PC-3 (cell line): ENCODE data around the gene ZNF560. TPM values are rescaled to one million over a fixed set of nuclear protein-coding genes. Genes with fewer than 3 reads are reported as not detected.
"Not testable (repeated sequence)": the region's sequence is repeated elsewhere in the genome, so short reads cannot be mapped to it uniquely, and the experiment has no call there.

Experiments
- ATAC-seq: fragments of 200-7000 bp; cut with Tn5 transposase; 2 replicates; pipeline ENCODE4 v1.9.1; 2020; ENCODE audit warnings: mild to moderate bottlenecking, moderate library complexity
- Bru-seq: library from RNA; stranded (reverse); fragments of 400-500 nt; gene quantifications from one replicate; lab custom pipeline; 2021; lab: Mats Ljungman, UMichigan
- BruChase-seq, 2 experiments: library from RNA; stranded (reverse); fragments of 400-500 nt; gene quantifications; one replicate each; lab custom pipeline; 2021; lab: Mats Ljungman, UMichigan
- BruUV-seq: library from RNA; stranded (reverse); fragments of 400-500 nt; replicated peaks from 2 replicates; lab custom pipeline; 2021; lab: Mats Ljungman, UMichigan
- CTCF ChIA-PET: fragments of 300-600 bp; sonication (Branson Sonifier 250); formaldehyde crosslinking; loops from one replicate; lab custom pipeline; 2022; ENCODE audit warnings: antibody characterized with exemption; lab: Charles Lee
- POLR2A ChIA-PET: fragments of 300-600 bp; sonication (Branson Sonifier 250); formaldehyde crosslinking; loops from one replicate; lab custom pipeline; 2022; ENCODE audit warnings: antibody characterized with exemption; ENCODE audit not compliant: unreplicated experiment; lab: Charles Lee
- DNase-seq: peaks from one replicate; pipeline ENCODE4 v3.0.0-alpha.2; 2015
- H2AFZ ChIP-seq: fragments of 300-600 bp; sonication (generic); 2 replicates; pipeline ENCODE4 v1.6.0; 2016; ENCODE audit warnings: antibody characterized with exemption, low read length
- H3F3A ChIP-seq: fragments of 300-600 bp; sonication (generic); one replicate; pipeline ENCODE4 v1.6.0; 2017; ENCODE audit warnings: antibody characterized with exemption, low read length, control low read depth, mild to moderate bottlenecking; ENCODE audit not compliant: unreplicated experiment
- H3K27ac ChIP-seq: fragments of 300-600 bp; sonication (generic); 2 replicates; pipeline ENCODE4 v1.5.1; 2016; ENCODE audit warnings: mild to moderate bottlenecking, low read length
- H3K27me3 ChIP-seq: fragments of 300-600 bp; sonication (generic); 2 replicates; pipeline ENCODE4 v1.6.1; 2016; ENCODE audit warnings: low read length, mixed read lengths
- H3K36me3 ChIP-seq: fragments of 300-600 bp; sonication (generic); 2 replicates; pipeline ENCODE4 v1.6.1; 2016; ENCODE audit warnings: low read depth, mixed run types, low read length, mixed read lengths
- H3K4me1 ChIP-seq: fragments of 300-600 bp; sonication (generic); 2 replicates; pipeline ENCODE4 v1.5.1; 2016; ENCODE audit warnings: low read length; ENCODE audit not compliant: insufficient read depth
- H3K4me2 ChIP-seq: fragments of 300-600 bp; sonication (generic); 2 replicates; pipeline ENCODE4 v1.6.0; 2016; ENCODE audit warnings: low read length
- H3K4me3 ChIP-seq: fragments of 300-600 bp; sonication (generic); 2 replicates; pipeline ENCODE4 v1.5.1; 2016; ENCODE audit warnings: mild to moderate bottlenecking, low read length, mixed read lengths
- H3K79me2 ChIP-seq: fragments of 300-600 bp; sonication (generic); 2 replicates; pipeline ENCODE4 v1.6.1; 2017; ENCODE audit warnings: low read length, mixed read lengths
- H3K9ac ChIP-seq: fragments of 300-600 bp; sonication (generic); 2 replicates; pipeline ENCODE4 v1.6.0; 2016; ENCODE audit warnings: mild to moderate bottlenecking, low read length
- H3K9me2 ChIP-seq: fragments of 300-600 bp; sonication (generic); replicated peaks from 2 replicates; pipeline ENCODE4 v1.6.1; 2016; ENCODE audit warnings: mixed run types, low read length, mixed read lengths
- H3K9me3 ChIP-seq: fragments of 300-600 bp; sonication (generic); 2 replicates; pipeline ENCODE4 v1.6.1; 2016; ENCODE audit warnings: low read length, mixed read lengths
- H4K20me1 ChIP-seq: fragments of 300-600 bp; sonication (generic); 2 replicates; pipeline ENCODE4 v1.6.1; 2016; ENCODE audit warnings: low read length, mixed read lengths
- CTCF ChIP-seq: fragments of 300-600 bp; sonication (generic); conservative IDR thresholded peaks from 2 replicates; pipeline ENCODE4 v1.5.1; 2017; ENCODE audit warnings: antibody characterized with exemption, low read depth, mild to moderate bottlenecking, low read length
- EZH2 ChIP-seq: fragments of 300-600 bp; sonication (generic); IDR thresholded peaks from one replicate; pipeline ENCODE4 v1.6.1; 2017; ENCODE audit warnings: antibody characterized with exemption, mild to moderate bottlenecking, low read length; ENCODE audit not compliant: unreplicated experiment
- EZH2phosphoT487 ChIP-seq: fragments of 300-600 bp; sonication (generic); IDR thresholded peaks from 2 replicates; pipeline ENCODE4 v1.6.1; 2018; ENCODE audit warnings: mild to moderate bottlenecking, antibody characterized with exemption, low read length, borderline replicate concordance
- intact Hi-C: fragments of 100-400 bp; cut with micrococcal nuclease; formaldehyde crosslinking; loops from 2 replicates; pipeline ENCODE4 v1.9.0; 2023
- long read RNA-seq: library from polyadenylated mRNA; unstranded; transcript quantifications from one replicate; pipeline ENCODE4 v2.0.0, GENCODE V29; 2021; ENCODE audit not compliant: unreplicated experiment
- total RNA-seq: library from RNA; depleted of rRNA; stranded (reverse); fragments of >200 nt; gene quantifications from 2 replicates; pipeline ENCODE4 v1.2.3, GENCODE V29; 2014; rRNA removed

Gene ZNF560
- not detected in 2 replicates for total RNA-seq
- percentile 10 among the genes with signal in this experiment for Bru-seq, nascent RNA
- percentile 14 among the genes with signal in this experiment for BruChase-seq, experiment 1, labeled RNA remaining after a 6-hour chase
- BruChase-seq, experiment 2, labeled RNA remaining after a 2-hour chase = percentile 18 among the genes with signal in this experiment
- long read RNA-seq = 0 reads

- H4K20me1 ChIP-seq = no peaks in the 10 kb centered on the region
- no peaks in the 10 kb centered on the region for H3K4me1 ChIP-seq
- no peaks in the 10 kb centered on the region for H3F3A ChIP-seq
- no peak within 1 kb of the TSS for H3K9ac ChIP-seq
- peaks cover 34% of the 10 kb centered on the region for H3K9me3 ChIP-seq
- no peak within 1 kb of the TSS for H3K27ac ChIP-seq
- intact Hi-C loops = no loop called here
- TF ChIP-seq CTCF (no peak), EZH2 (no peak), EZH2phosphoT487 (no peak)
- H3K4me2 ChIP-seq = no peak within 1 kb of the TSS
- H2AFZ ChIP-seq = no peak within 1 kb of the TSS
- no peaks in the 10 kb centered on the region for H3K27me3 ChIP-seq
- POLR2A ChIA-PET = no interaction called here
- H3K36me3 ChIP-seq = no peaks in the 10 kb centered on the region
- ATAC-seq (no peak), DNase-seq (no peak)
- H3K4me3 ChIP-seq = no peak within 1 kb of the TSS
- no TSS peak for BruUV-seq
- CTCF ChIA-PET = no interaction called here
- H3K79me2 ChIP-seq = no peaks in the 10 kb centered on the region
- no peaks in the 10 kb centered on the region for H3K9me2 ChIP-seq
These were observed at the start of gene ZNF560 for GRCh38 chr19:9498183-9498902. TSS of gene ZNF560 (minus strand) at chr19:9498616. CDS start at chr19:9475313, 23,303 bp downstream.

GRCh38 chr19:9547870-9548269, 49.5 kb upstream of the ZNF560 start:
- BruUV-seq = no TSS peak
- TF ChIP-seq EZH2phosphoT487 (no peak), CTCF (no peak), EZH2 (no peak)

GRCh38 chr19:9541281-9541680, 42.9 kb upstream of the ZNF560 start:
- H3F3A ChIP-seq, H3K4me2 ChIP-seq, DNase-seq, BruUV-seq, H3K36me3 ChIP-seq, H4K20me1 ChIP-seq, H2AFZ ChIP-seq, intact Hi-C loops, H3K27me3 ChIP-seq, H3K9me2 ChIP-seq, H3K9ac ChIP-seq, H3K4me1 ChIP-seq, H3K4me3 ChIP-seq, POLR2A ChIA-PET, H3K27ac ChIP-seq, CTCF ChIA-PET, ATAC-seq: not testable (repeated sequence)
- Histone ChIP-seq H3K9me3 (peaks cover 13% of the 10 kb centered on the region; the same call in 1 of the 2 replicates), H3K79me2 (peaks cover 19% of the 10 kb centered on the region)

More at GRCh38 chr19:9547870-9548269, 49.5 kb upstream of the ZNF560 start:
- Histone ChIP-seq H3K27me3 (no peaks in the 10 kb centered on the region), H3F3A (no peaks in the 10 kb centered on the region), H4K20me1 (no peaks in the 10 kb centered on the region), H3K4me2 (no peak overlapping the region), H3K9me3 (peaks cover 19% of the 10 kb centered on the region; the same call in 1 of the 2 replicates), H2AFZ (no peak overlapping the region), H3K9ac (no peak overlapping the region), H3K27ac (no peak overlapping the region), H3K36me3 (peaks cover 15% of the 10 kb centered on the region; the same call in 1 of the 2 replicates), H3K9me2 (no peaks in the 10 kb centered on the region), H3K4me1 (no peaks in the 10 kb centered on the region), H3K79me2 (no peaks in the 10 kb centered on the region), H3K4me3 (no peak overlapping the region)
- no peak for ATAC-seq
- intact Hi-C loops = no loop called here
- POLR2A ChIA-PET = no interaction called here
- CTCF ChIA-PET = no interaction called here
- no peak for DNase-seq

GRCh38 chr19:9539921-9540320, 41.5 kb upstream of the ZNF560 start:
- H3K36me3 ChIP-seq = peaks cover 19% of the 10 kb centered on the region
- POLR2A ChIA-PET, ATAC-seq, H3F3A ChIP-seq, BruUV-seq, H3K4me3 ChIP-seq, H4K20me1 ChIP-seq, CTCF ChIA-PET, H3K27me3 ChIP-seq, H3K4me1 ChIP-seq, intact Hi-C loops, H3K4me2 ChIP-seq, H2AFZ ChIP-seq, H3K9me2 ChIP-seq, H3K27ac ChIP-seq, H3K9ac ChIP-seq: not testable (repeated sequence)
- peaks cover 13% of the 10 kb centered on the region; the same call in 1 of the 2 replicates for H3K9me3 ChIP-seq
- H3K79me2 ChIP-seq = peaks cover 22% of the 10 kb centered on the region
- peak; percentile 42 for DNase-seq

- H3K4me2 ChIP-seq, CTCF ChIA-PET, POLR2A ChIA-PET, intact Hi-C loops, H3K9me2 ChIP-seq, H3F3A ChIP-seq, H3K9ac ChIP-seq, BruUV-seq, H3K27ac ChIP-seq, ATAC-seq, DNase-seq, H2AFZ ChIP-seq, H3K4me1 ChIP-seq, H4K20me1 ChIP-seq, H3K27me3 ChIP-seq: not testable (repeated sequence)
- H3K36me3 ChIP-seq = peaks cover 27% of the 10 kb centered on the region
- peak overlapping the region; percentile 84; the same call in 1 of the 2 replicates for H3K4me3 ChIP-seq
- peaks cover 22% of the 10 kb centered on the region for H3K79me2 ChIP-seq
- H3K9me3 ChIP-seq = peaks cover 18% of the 10 kb centered on the region; the same call in 1 of the 2 replicates
These were observed 40.8 kb upstream of the ZNF560 start for GRCh38 chr19:9539201-9539600.
